Measurements from ENCODE around the gene PYY. TPM values are rescaled to one million over a fixed set of nuclear protein-coding genes. Genes with fewer than 3 reads are reported as not detected.
A peak's percentile ranks its signal among the peaks of the same experiment; 100 is the strongest.

The PYY gene
- total RNA-seq, 1 donor from 2014 or later, result not detected

DNA sequence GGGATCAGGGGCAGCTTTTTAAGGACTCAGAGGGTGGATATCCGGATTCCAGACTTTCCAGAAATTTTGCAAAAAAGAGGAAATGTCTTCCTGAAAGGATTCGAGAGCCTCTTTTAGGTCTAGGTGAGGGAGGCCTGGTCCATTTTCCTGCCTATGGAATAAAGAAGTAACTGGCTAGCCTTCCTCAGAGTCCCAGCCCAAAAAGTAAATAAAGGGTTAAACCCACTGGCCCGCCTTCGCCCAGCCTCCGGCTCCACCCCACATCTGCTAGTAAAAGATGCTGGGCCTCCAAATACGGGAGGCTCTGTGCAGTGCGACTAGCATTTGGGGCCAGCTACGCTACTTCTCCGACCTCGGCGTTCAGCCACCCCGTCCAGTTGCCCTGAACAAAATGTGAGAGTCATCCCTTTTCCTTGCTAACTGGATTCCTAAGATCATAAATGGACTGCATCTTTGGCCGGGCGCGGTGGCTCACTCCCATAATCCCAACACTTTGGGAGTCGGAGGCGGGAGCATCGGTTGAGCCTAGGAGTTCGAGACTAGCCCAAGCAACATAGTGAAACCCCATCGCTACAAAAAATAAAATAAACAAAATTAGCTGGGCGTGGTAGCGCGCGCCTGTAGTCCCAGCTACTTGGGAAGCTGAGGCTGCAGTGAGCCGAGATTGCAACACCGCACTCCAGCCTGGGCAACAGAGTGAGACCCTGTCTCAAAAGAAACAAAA is 45.6 kb downstream of the PYY start:
- Mint-ChIP-seq H3K9me3 (no peaks in the 10 kb centered on the region), H3K27me3 (peaks cover 49% of the 10 kb centered on the region)
- intact Hi-C loops (cut with micrococcal nuclease), result loop anchor here (5.0 to 10.0 kb wide), 2 partner anchors 83 to 99 kb away; no protein-coding TSS in a partner anchor

DNA sequence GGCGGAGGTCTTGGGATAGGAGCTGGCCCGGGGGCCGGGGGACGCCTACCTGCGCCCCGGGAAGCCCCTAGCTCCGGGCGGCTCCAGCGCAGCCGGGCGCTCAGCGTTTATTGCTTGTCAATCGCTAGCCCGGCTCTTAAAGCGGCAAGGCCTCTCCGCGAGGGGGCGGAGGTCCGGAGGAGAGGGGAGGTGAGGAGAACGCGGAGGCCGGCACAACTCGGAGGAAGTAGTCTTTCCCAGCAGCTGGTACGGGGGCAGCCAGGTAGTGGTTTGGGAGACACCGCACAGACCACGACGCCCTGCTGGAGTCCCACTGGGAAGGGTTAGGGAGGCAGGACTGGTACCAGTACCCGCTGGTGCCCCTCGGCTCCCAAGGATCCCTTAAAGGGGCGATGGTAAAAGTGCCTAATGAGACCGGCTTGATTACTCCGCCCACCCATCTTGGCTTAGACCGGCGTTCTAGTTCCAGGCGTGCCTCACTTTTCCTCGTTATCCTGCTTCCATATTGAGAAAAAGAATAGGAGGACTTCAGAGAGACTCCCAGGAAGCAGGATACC is 46.2 kb downstream of the PYY start, which contains the start of gene MPP2:
MPP2 (minus strand) TSS at position 112 of the 557 bp plus-strand sequence. CDS start 3,076 bp downstream, outside the sequence.
- Mint-ChIP-seq H3K4me3 (peak within 1 kb of the TSS; percentile 73), H3K27ac (peak within 1 kb of the TSS; percentile 35), H3K27me3 (peaks cover 50% of the 10 kb centered on the region), H3K9me3 (no peaks in the 10 kb centered on the region), H3K4me1 (peaks cover 23% of the 10 kb centered on the region), H3K36me3 (ENCODE audit: low read depth) (no peaks in the 10 kb centered on the region)
- DNase-seq (peak; percentile 42), ATAC-seq (ENCODE audit: low read depth) (peak; percentile 63)
- CTCF ChIA-PET, result interaction anchor here (3.2 kb wide), 1 partner anchor 36 kb away, joined by 10 read pairs; no protein-coding TSS in a partner anchor
- intact Hi-C loops (cut with micrococcal nuclease), result loop anchor here (5.0 to 10.0 kb wide), 2 partner anchors 83 to 100 kb away; no protein-coding TSS in a partner anchor
- POLR2A ChIA-PET, result no interaction called here
- TF ChIP-seq, protein P1, sequence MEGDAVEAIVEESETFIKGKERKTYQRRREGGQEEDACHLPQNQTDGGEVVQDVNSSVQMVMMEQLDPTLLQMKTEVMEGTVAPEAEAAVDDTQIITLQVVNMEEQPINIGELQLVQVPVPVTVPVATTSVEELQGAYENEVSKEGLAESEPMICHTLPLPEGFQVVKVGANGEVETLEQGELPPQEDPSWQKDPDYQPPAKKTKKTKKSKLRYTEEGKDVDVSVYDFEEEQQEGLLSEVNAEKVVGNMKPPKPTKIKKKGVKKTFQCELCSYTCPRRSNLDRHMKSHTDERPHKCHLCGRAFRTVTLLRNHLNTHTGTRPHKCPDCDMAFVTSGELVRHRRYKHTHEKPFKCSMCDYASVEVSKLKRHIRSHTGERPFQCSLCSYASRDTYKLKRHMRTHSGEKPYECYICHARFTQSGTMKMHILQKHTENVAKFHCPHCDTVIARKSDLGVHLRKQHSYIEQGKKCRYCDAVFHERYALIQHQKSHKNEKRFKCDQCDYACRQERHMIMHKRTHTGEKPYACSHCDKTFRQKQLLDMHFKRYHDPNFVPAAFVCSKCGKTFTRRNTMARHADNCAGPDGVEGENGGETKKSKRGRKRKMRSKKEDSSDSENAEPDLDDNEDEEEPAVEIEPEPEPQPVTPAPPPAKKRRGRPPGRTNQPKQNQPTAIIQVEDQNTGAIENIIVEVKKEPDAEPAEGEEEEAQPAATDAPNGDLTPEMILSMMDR (IDR thresholded peaks at IDR 0.05), result no peak

More for the DNA sequence above, 45.6 kb downstream of the PYY start:
- ChIA-PET CTCF (interaction anchor here (3.2 kb wide), 1 partner anchor 36 kb away, joined by 10 read pairs; no protein-coding TSS in a partner anchor), POLR2A (no interaction called here)
- ATAC-seq (ENCODE audit: low read depth) (peak; percentile 56), DNase-seq (no peak)
- TF ChIP-seq, protein P1 (IDR thresholded peaks at IDR 0.05), result no peak
- peaks cover 23% of the 10 kb centered on the region for H3K4me1 Mint-ChIP-seq
- no peaks in the 10 kb centered on the region for H3K36me3 Mint-ChIP-seq (ENCODE audit: low read depth)
- H3K4me3 Mint-ChIP-seq, result peak overlapping the region; percentile 73
- H3K27ac Mint-ChIP-seq, result no peak overlapping the region

DNA sequence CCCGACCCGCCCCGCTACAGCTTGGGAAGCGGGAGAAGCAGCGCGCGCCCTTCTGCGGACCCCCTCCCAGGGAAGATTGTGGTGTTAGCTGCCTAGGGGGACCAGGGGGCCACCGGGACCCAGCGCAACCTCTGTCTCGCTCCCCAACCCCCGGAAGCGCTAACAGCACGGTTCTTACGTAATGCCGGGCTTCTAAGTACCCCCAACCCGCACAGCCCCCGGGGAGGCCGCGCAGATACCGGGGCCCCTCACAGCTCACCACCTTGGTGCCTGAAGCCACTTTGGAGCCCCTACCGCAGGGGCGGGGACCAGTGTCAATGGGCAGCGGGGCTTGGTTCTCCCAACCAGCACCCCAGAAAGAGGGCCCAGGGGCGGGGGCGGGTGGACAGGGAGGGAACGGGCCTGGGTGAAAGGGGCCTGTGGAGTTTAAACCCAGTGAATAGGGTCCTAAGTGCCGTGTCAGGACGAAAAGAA is 46.8 kb downstream of the PYY start:
- peak; percentile 22 for DNase-seq

DNA sequence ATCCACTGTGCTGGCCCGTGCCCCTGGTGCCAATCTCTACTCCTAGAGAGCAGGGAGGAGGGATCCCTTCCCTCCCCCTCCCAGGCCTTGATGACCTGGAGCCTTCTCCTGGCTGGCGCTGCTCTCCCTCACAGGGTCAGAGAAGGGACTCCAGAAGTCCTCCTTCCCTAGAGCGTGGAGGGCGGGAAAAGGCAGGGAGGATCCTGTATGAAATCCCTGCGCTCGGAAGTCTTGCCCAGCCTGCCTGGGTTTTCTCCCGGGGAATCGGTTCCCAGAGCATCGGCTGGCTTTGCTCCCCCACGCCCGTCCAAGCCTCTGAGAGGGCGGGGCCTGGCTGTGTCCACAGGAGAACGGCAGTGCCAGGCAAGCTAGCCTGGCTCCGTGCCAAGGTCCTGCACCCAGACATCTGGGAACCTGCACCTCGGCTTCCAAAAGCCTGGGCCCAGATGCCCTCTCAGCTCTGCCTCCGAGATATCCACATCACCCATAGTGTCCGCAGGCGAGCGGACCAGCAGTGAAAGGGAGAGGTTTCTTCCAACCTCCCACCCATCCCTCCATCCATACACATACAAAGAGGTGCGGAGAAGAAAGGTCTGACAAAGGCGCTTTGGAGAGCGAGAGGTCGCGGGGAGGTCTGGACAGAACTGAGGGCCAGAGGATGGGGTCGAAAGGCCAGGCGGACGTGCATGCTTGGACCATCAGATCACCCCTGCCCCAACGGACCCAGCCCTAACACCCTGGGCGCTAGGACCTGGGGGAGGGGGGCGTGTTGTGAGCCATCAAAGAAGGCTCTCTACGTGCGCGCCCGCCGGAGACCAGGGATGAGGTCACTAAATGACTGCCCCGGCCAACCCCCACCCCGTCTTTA is 47.5 kb downstream of the PYY start:
- TF ChIP-seq, protein P1 (IDR thresholded peaks at IDR 0.05), result no peak
- Mint-ChIP-seq H3K27me3 (peaks cover 63% of the 10 kb centered on the region), H3K9me3 (no peaks in the 10 kb centered on the region), H3K4me1 (peaks cover 23% of the 10 kb centered on the region), H3K4me3 (peak overlapping the region; percentile 73), H3K36me3 (ENCODE audit: low read depth) (no peaks in the 10 kb centered on the region), H3K27ac (peak overlapping the region; percentile 35)
- ChIA-PET CTCF (no interaction called here), POLR2A (no interaction called here)
- intact Hi-C loops (cut with micrococcal nuclease), result loop anchor here (5.0 to 10.0 kb wide), 2 partner anchors 81 to 101 kb away; no protein-coding TSS in a partner anchor
- ATAC-seq (ENCODE audit: low read depth) (no peak), DNase-seq (no peak)

More for the DNA sequence above, 46.8 kb downstream of the PYY start:
- TF ChIP-seq, protein P1 (IDR thresholded peaks at IDR 0.05), result no peak
- H3K27ac Mint-ChIP-seq, result no peak overlapping the region
- H3K9me3 Mint-ChIP-seq, result no peaks in the 10 kb centered on the region
- H3K4me3 Mint-ChIP-seq, result peak overlapping the region; percentile 73
- ChIA-PET POLR2A (no interaction called here), CTCF (interaction anchor here (3.2 kb wide), 1 partner anchor 37 kb away, joined by 10 read pairs; no protein-coding TSS in a partner anchor)
- peak; percentile 30 for ATAC-seq (ENCODE audit: low read depth)
- no peaks in the 10 kb centered on the region for H3K36me3 Mint-ChIP-seq (ENCODE audit: low read depth)
- intact Hi-C loops (cut with micrococcal nuclease), result loop anchor here (5.0 to 10.0 kb wide), 2 partner anchors 82 to 100 kb away; no protein-coding TSS in a partner anchor
- peaks cover 55% of the 10 kb centered on the region for H3K27me3 Mint-ChIP-seq
- H3K4me1 Mint-ChIP-seq, result peaks cover 23% of the 10 kb centered on the region
